Measurements from ENCODE around the gene C16orf78. TPM values are rescaled to one million over a fixed set of nuclear protein-coding genes. Genes with fewer than 3 reads are reported as not detected.

The C16orf78 gene
- total and polyA plus RNA-seq, 2 of the 4 experiments (the other 2 are of a cell fraction), result not detected

DNA sequence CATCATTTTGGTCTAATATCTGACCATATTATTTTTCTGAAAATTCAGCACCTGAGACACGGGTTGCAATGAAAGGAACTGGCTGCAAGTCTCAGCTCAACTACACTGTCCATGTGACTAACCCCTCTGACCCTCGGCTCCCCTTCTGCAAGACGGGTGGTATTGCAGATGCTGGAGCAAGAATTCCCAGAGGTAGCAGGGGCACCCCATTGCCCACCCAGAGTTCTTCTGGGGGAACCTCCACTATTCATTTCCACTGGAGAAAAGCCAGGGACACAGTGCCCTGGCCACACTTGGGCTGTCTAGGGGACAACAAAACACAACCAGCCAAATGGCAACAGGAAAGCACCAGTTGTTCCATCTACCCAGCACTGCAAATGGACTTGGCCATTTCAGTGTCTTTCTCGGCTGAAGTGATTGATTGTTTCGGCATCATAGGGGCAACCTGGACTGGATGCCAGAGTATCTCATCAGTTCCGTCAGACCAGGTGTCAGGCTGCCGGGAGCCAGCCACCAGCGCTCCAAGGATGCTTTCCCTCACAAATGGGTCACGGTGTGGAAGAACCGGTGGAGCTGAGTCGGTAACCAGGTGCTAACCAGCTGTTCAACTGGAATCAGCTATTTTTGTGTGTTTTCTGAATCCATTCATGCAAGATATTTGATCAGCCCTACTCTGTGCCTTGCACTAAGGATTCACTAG is 58.1 kb downstream of the C16orf78 start:
- H3K36me3 ChIP-seq (ENCODE audit: control insufficient read depth, insufficient read depth, low read length), result no peaks in the 10 kb centered on the region
- H2AK9ac ChIP-seq (replicated peaks; ENCODE audit: low read depth, low read length, poor library complexity), result no peak overlapping the region
- H4K8ac ChIP-seq (ENCODE audit: low read depth in 2 of 2, low read length in 2 of 2), result no peak overlapping the region
- H2BK120ac ChIP-seq (ENCODE audit: low read depth, low read length), result no peak overlapping the region
- H3K9me1 ChIP-seq (ENCODE audit: insufficient read depth, low read length), result no peaks in the 10 kb centered on the region
- dilution Hi-C loops (cut with HindIII; ENCODE audit: low sequenced_read_pairs, unreplicated experiment), result no loop called here
- ATAC-seq (ENCODE audit: low read depth) (no peak), DNase-seq (no peak)
- H3K27ac ChIP-seq (ENCODE audit: insufficient read depth, low read length), result no peak overlapping the region
- H3K4me2 ChIP-seq (ENCODE audit: low read depth, low read length), result no peak overlapping the region
- no peak overlapping the region for H4K5ac ChIP-seq (ENCODE audit: low read depth, low read length)
- H2AFZ ChIP-seq (replicated peaks; ENCODE audit: low read length, poor library complexity), result no peak overlapping the region
- H3K4me1 ChIP-seq (ENCODE audit: control insufficient read depth, insufficient read depth, low read length), result no peaks in the 10 kb centered on the region
- H3K18ac ChIP-seq (ENCODE audit: low read depth, low read length), result no peak overlapping the region
- in situ Hi-C loops (cut with MboI; ENCODE audit: low sequenced_read_pairs), result no loop called here
- no TSS peak for BruUV-seq (replicated peaks)
- H3K9ac ChIP-seq (ENCODE audit: low read depth, low read length), result no peak overlapping the region
- ChIA-PET CTCF (no interaction called here), POLR2A (ENCODE audit: unreplicated experiment) (no interaction called here)
- no peaks in the 10 kb centered on the region for H3K9me3 ChIP-seq (ENCODE audit: control insufficient read depth, insufficient read depth, low read length)
- no peak overlapping the region for H2BK20ac ChIP-seq (ENCODE audit: low read depth, low read length)
- no peak overlapping the region for H2BK15ac ChIP-seq (ENCODE audit: low read depth, low read length)
- H3K4me3 ChIP-seq (ENCODE audit: insufficient read depth, low read depth, low read length), result no peak overlapping the region
- TF ChIP-seq MAZ (IDR thresholded peaks at IDR 0.05; ENCODE audit: borderline replicate concordance, low read depth, low read length), result no peak
- no peak for TF ChIP-seq POLR2A (IDR thresholded peaks at IDR 0.05; ENCODE audit: low read depth, low read length)
- TF ChIP-seq, protein P1, sequence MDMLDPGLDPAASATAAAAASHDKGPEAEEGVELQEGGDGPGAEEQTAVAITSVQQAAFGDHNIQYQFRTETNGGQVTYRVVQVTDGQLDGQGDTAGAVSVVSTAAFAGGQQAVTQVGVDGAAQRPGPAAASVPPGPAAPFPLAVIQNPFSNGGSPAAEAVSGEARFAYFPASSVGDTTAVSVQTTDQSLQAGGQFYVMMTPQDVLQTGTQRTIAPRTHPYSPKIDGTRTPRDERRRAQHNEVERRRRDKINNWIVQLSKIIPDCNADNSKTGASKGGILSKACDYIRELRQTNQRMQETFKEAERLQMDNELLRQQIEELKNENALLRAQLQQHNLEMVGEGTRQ (IDR thresholded peaks at IDR 0.05; ENCODE audit: low read depth, low read length), result no peak
- TF ChIP-seq BHLHE40 (IDR thresholded peaks at IDR 0.05; ENCODE audit: low read depth, low read length), result no peak
- TF ChIP-seq RAD21 (IDR thresholded peaks at IDR 0.05; ENCODE audit: low read length), result no peak
- TF ChIP-seq MXI1 (IDR thresholded peaks at IDR 0.05; ENCODE audit: borderline replicate concordance, low read depth, low read length), result no peak
- TF ChIP-seq NFE2L2 (IDR thresholded peaks at IDR 0.05; ENCODE audit: low read depth, low read length), result no peak
- no peak overlapping the region for H2AK5ac ChIP-seq (ENCODE audit: low read depth, low read length)
- H3K23ac ChIP-seq (ENCODE audit: low read depth, low read length), result no peak overlapping the region
- H3K4ac ChIP-seq (ENCODE audit: low read depth, low read length), result no peak overlapping the region
- no peaks in the 10 kb centered on the region for H3K79me1 ChIP-seq (ENCODE audit: low read depth in 1 of 2, low read length in 2 of 2)
- intact Hi-C loops (cut with micrococcal nuclease), result no loop called here
- H4K20me1 ChIP-seq (ENCODE audit: insufficient read depth, low read length), result no peaks in the 10 kb centered on the region
- H2BK5ac ChIP-seq (ENCODE audit: low read depth, low read length, poor library complexity, severe bottlenecking), result no peak overlapping the region
- H3K56ac ChIP-seq (ENCODE audit: extremely low read depth, insufficient read depth, low read length), result no peak overlapping the region
- 58% methylated on average over 8 of the region's 11 CpGs; no CpG with 5 or more reads in 1 of the 2 experiments for WGBS, 2 experiments (ENCODE audit: extremely low coverage in 2 of 2, insufficient read length in 1 of 2)
- H4K91ac ChIP-seq (ENCODE audit: insufficient read depth, low read depth, low read length), result no peak overlapping the region
- H3K27me3 ChIP-seq (ENCODE audit: control insufficient read depth, insufficient read depth, low read length), result no peaks in the 10 kb centered on the region
- no peak overlapping the region for H3K14ac ChIP-seq (replicated peaks; ENCODE audit: low read depth, low read length)
